NCI-H226 (cell line): ENCODE results near the gene SHTN1.

ENCODE experiments used
- DNase-seq: peaks from one replicate; pipeline ENCODE4 v3.0.0-alpha.2; 2015

The SHTN1 gene, protein sequence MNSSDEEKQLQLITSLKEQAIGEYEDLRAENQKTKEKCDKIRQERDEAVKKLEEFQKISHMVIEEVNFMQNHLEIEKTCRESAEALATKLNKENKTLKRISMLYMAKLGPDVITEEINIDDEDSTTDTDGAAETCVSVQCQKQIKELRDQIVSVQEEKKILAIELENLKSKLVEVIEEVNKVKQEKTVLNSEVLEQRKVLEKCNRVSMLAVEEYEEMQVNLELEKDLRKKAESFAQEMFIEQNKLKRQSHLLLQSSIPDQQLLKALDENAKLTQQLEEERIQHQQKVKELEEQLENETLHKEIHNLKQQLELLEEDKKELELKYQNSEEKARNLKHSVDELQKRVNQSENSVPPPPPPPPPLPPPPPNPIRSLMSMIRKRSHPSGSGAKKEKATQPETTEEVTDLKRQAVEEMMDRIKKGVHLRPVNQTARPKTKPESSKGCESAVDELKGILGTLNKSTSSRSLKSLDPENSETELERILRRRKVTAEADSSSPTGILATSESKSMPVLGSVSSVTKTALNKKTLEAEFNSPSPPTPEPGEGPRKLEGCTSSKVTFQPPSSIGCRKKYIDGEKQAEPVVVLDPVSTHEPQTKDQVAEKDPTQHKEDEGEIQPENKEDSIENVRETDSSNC

GRCh38 chr10:117005026-117005526 lies at the start of gene SHTN1:
SHTN1 (minus strand) TSS chr10:117005187; CDS start chr10:117005079, 108 bp downstream.
- peak; percentile 74 for DNase-seq

- no peak for DNase-seq
Observed at GRCh38 chr10:117053482-117053881, 48.5 kb upstream of the SHTN1 start.

DNA sequence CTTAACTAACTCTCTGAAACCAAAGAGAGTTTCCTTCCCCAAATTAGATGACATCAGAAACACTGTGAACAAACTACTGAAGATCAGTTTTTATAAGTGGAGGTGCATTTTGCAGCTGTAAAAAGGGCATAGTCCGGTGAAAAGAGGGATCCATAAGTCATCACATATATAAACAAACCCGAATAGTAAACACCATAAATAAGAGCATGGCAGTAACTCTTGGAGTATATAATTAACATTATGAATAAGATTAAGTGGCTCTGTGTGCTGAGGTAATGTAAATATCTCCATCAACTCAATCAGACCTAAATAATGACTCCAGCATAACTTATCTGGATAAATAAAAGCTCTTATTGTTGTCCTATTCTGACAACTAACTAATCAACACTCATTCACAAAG lies 43.0 kb upstream of the SHTN1 start:
- DNase-seq, result no peak

DNA sequence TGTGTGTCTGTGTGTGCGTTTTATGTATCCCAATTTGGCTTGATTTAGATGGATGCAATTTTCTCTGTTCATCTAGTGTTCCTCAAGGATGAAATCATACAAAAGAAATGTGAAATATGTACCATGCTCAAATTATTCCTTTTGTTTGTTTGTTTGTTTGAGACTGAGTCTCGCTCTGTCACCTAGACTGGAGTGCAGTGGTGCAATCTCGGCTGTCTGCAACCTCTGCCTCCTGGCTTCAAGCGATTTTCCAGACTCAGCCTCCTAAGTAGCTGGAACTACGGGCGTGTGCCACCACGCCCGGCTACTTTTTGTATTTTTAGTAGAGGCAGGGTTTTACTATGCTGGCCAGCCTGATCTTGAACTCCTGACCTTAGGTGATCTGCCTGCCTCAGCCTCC lies 11.3 kb upstream of the SHTN1 start:
- no peak for DNase-seq

GRCh38 chr10:117014835-117015234 lies 9.8 kb upstream of the SHTN1 start:
- DNase-seq, result no peak

- peak; percentile 40 for DNase-seq
Observed at GRCh38 chr10:117007080-117007479, 2.1 kb upstream of the SHTN1 start.

DNA sequence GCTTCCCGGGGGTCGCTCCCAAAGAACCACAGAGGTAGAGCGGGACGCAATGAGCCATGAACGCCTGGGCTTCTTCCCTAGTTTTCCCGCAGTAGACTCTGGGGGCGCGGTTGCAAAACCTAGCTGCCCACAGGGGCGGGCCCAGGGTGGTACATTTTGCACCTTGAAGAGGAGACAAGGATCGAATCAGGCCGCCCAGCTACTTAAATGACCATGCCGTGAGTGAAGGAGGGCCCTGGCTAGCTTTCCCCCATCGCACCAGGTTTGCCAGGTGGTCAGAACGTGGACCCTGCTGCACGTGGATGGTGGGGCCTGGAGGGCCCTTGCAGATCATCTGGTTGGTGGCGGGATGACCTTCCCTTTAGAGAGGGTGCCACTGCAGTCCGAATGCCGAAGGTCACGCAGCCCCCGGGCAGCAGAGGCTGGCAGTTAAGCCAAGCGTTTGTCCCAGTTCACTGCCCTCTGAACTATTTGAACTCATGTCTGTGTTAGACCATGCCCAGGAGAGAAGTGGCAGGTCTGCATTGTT lies 604 bp upstream of the SHTN1 start:
- DNase-seq, result no peak

DNA sequence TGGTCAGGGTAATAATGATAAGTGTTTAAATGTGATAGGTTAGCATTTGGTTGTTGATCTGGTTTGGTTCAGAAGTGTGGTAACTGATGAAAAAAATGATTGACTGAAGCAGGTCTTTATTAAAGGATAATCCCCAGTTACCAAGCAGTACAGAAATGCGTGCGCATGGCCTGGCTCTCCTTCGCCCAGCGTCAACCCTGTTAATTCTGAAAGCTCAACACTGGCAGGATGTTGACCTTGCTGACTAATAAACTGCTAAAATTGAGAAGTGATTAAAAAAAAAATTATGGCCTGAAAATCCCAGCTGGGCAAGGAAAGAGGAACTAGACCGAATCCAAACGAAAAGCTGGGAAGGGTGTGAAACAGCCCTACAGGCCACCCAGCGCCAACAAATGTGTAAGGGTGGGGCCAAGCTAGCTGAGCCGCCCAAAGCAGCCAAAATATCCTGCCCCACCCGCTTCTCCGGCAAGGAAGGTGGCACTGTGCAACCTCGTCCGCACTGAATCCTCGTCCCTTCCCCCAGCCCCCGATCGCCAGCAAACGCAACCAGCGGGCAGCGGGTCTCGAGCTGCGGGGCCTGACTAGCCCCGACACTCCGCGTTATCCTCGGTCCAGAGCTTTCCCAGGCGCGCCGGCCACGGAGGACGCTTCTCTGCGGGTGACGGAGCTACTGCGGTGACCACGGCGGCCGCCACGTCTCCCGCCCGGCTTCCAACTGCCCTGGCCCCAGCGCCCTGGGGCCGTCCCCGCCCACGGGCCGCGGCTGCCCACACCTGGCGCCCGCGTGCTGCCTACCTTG lies 561 bp downstream of the SHTN1 start:
- peak; percentile 2 for DNase-seq

DNA sequence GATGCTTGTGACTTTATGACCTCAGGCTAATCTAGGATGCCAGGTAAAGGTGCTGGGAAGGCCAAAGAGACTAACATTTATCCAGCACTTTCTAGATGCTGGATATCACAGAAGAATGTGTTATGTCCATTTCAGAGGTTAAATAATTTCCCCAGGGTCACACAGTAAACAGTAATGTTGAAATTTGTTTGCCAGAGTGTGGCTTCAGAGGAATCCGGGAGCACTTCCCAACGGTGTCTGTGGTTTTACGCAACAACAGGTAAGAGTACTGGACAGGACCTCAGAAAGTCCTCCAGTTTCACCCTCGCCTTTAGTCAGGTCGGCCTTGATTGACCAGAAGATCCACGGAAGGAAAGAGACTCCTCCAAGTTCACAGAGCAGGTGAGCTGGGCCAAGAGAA lies 1.7 kb downstream of the SHTN1 start:
- DNase-seq, result no peak

DNA sequence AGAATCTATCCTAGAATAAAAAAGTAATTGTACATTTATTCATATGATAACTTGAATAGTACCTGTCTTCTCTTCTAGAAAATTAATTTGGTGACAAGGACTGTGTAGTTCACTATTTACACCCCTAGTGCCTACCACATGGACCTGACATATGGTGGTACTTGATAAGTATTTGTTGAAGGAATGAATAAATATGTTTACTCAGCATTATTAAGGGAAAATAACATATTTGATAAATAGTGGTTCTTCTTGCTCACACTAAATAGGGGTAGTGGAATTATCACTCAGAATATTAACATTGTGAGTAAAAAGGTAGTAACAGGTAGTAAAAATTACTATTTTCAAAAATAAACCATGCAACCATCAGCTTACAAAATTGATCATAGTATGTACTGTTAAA lies 2.8 kb downstream of the SHTN1 start:
- DNase-seq, result no peak

GRCh38 chr10:117001144-117001543 lies 3.8 kb downstream of the SHTN1 start:
- no peak for DNase-seq

DNA sequence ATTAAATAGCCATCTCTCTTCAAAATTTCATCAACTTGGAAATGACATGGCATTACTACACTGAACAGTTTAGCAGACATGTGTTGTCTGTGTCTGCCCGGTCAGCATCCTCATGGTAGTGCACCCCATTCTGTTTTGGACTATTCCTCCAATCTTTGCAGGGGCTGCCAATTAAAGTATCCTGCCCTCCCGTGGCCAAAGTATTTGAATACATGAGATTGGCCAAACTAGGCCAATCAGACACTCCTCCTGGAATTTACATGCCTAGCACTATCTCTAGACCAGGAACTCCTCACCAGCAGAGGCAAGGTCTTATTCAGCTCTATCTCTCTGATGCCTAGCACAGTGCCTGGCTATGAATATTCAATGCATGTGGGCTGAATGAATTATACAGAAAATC lies 4.4 kb downstream of the SHTN1 start:
- DNase-seq, result peak; percentile 3

- no peak for DNase-seq
Observed at GRCh38 chr10:116998172-116998571, 6.8 kb downstream of the SHTN1 start.

DNA sequence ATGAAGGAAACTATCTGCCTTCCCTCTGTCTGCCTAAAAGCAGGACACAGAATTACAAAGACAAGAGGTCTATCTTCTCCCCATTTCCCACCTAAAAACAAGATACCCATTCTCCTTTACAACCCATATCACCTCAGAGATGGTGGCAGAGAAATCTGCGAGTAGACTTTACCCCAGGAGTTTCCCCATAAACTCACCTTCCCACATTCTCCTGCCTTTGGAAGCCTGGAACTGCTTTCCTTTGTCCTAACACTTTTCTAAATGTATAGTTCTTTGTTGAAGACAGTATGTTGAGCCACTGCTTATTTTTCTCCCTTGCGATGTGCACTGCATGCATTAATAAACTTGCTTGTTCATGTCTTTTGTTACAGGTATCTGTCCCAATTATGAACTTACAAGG lies 8.0 kb downstream of the SHTN1 start:
- no peak for DNase-seq

DNA sequence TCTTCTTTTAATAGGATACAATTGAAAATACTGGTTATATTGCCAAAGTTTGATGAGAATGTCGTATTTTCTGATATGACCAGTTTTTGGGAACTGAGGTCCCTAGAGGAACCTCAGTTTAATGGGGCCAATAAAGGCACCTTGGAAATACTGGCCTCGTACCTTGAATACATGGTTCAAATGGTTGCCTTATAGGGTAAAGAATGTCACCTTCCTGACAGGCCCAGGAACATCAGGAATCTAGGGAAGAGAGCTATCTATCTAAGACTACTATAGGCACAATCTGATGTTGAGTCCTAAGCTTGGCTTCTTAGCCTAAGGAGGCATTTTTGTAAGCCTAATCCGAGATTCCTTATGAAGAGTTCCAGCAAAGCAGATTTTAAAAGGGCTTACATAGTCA lies 9.3 kb downstream of the SHTN1 start:
- DNase-seq, result no peak

DNA sequence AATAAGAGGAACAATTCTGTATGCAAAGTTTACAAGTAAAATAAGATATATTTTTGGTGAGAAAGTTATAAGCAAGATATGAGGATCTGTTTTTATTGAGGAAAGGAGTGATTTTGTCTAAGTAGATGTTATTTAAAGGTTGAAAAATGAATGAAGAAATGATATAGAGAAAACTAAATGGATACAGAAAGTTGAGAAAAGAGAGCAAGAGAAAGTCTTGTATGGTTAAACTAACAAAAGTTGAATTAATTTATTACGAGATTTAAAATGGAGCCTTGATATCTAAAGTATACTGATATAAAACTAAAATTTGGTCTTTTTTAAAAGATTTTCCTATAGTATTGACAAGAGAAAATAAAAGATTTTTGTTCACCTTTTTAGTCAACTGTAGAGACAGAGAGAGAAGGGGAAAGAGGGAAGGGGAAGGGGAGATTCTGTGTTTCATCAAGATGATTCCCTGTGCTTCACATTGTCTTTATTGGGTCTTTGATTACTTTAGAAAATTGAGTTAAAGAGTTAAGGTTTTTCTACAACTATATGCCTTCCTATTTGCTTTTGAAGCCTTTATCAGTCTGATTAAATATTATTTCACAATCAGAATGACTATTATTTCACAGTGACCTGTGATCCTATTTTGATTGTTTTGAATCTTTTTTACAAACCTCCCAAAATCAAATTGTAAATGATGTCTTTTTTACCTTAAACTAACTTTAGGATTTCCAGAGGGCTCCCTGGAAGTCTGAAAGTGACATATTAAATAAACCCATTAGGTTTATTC lies 10.7 kb downstream of the SHTN1 start:
- no peak for DNase-seq

DNA sequence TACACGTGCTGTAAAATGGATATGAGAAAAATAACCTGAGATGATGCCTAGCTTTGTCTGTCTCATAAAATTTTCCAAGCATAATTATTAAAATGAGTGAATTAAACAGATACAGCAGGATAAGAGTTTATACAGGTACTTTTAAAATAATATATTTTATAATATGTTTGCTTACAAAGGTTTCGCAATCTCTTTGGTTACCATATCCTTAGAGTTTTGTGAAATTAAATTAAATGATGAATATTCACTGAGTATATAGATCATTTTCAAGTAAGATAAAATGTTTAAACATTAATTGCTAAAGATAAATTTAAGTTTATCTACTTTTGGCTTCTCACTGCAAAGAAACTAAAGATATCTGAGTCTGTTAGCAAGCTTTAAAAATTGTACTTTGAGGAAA lies 11.4 kb downstream of the SHTN1 start:
- DNase-seq, result no peak

DNA sequence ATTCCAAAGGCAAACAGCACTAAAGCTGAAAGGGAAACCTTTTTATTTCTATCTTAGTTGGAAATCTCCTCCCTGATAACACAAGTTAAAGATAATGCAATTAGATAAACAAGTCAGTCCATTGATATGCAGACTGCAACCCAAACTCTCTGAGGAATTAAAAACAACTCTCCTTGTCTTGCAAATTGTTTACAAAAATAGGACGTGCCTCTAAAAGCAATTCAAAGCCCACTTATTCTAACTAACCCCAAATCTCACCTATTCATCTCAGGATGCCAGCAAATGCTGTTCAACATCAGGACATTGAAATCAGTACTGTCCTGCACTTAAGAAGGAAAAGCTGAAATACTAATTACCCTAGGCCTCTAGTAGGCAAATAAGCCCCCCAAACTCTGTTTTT lies 12.8 kb downstream of the SHTN1 start:
- DNase-seq, result no peak

DNA sequence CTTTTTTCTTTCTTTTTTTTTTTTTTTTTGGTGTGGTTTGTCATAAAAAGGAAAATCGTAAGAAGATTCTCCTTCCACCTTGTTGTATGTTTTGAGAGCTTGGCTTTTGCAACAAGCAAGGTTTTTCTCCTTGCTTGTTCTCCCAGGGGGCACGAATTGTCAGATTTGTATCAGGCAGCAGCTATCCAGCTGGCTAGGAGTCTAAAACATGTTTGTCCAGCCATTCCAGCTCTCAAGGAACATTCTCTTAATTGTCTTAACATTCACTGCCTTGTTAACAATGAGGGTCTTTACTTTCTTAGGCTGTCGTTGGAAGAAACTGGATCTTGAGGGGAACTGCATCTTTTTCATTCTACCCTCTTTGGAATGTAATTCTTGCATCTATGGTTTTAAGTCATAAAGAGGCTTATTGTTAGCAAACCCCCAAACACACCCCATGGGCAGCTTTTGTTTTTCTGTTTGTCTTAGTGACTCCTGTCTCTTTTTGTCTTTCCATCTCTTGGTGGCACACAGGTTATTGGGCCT lies 14.6 kb downstream of the SHTN1 start:
- DNase-seq, result no peak

DNA sequence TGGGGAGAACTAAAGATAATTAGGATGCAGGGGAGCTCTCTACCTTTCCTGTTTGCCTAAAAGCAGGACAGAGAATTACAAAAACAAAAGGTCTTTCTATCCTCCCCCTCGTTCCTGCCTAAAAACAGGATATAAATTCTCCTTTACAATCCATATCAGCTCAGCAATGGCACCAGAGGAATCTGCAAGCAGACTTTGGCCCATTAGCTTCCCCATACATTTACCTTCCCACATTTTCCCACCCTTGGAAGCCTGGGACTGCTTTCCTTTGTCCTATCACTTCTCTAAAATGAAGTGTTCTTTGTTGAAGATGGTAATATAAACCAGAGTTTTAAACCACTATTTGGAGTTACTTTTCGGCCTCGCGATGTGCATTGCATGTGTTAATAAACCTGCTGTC lies 15.5 kb downstream of the SHTN1 start:
- DNase-seq, result no peak

GRCh38 chr10:116988311-116988710 lies 16.7 kb downstream of the SHTN1 start:
- DNase-seq, result no peak

GRCh38 chr10:116985611-116986010 lies 19.4 kb downstream of the SHTN1 start:
- peak; percentile 3 for DNase-seq
